GM19193 (cell line): ENCODE data around the gene IFI27L1.

Source experiments
- POLR2A ChIP-seq: IDR thresholded peaks from 4 replicates; pipeline ENCODE4 v1.6.1; 2011; ENCODE audit not compliant: insufficient read depth, insufficient read length; ENCODE audit errors: extremely low read depth

Gene IFI27L1

GRCh38 chr14:94043756-94044475 is 37.2 kb upstream of the IFI27L1 start:
- TF ChIP-seq POLR2A, result no peak

- TF ChIP-seq POLR2A, result no peak
Measured at GRCh38 chr14:94044476-94045091, 36.5 kb upstream of the IFI27L1 start.

GRCh38 chr14:94045101-94045500 is 36.0 kb upstream of the IFI27L1 start:
- TF ChIP-seq POLR2A, result no peak

GRCh38 chr14:94045563-94046345 is 35.4 kb upstream of the IFI27L1 start:
- no peak for TF ChIP-seq POLR2A

- TF ChIP-seq POLR2A, result no peak
Measured at GRCh38 chr14:94046696-94047250, 34.3 kb upstream of the IFI27L1 start.

GRCh38 chr14:94047581-94047980 is 33.5 kb upstream of the IFI27L1 start:
- no peak for TF ChIP-seq POLR2A

- TF ChIP-seq POLR2A, result no peak
Measured at GRCh38 chr14:94048691-94049624, 32.2 kb upstream of the IFI27L1 start.

GRCh38 chr14:94049625-94050023 is 31.5 kb upstream of the IFI27L1 start:
- no peak for TF ChIP-seq POLR2A

GRCh38 chr14:94050231-94050880 is 30.8 kb upstream of the IFI27L1 start:
- TF ChIP-seq POLR2A, result no peak

GRCh38 chr14:94051115-94051514 is 30.0 kb upstream of the IFI27L1 start:
- TF ChIP-seq POLR2A, result no peak

- TF ChIP-seq POLR2A, result no peak
Measured at GRCh38 chr14:94051779-94052178, 29.3 kb upstream of the IFI27L1 start.

GRCh38 chr14:94052199-94052598 is 28.9 kb upstream of the IFI27L1 start:
- no peak for TF ChIP-seq POLR2A

GRCh38 chr14:94052662-94053061 is 28.4 kb upstream of the IFI27L1 start:
- no peak for TF ChIP-seq POLR2A

- no peak for TF ChIP-seq POLR2A
Measured at GRCh38 chr14:94054401-94054800, 26.7 kb upstream of the IFI27L1 start.

GRCh38 chr14:94054936-94055335 is 26.2 kb upstream of the IFI27L1 start:
- TF ChIP-seq POLR2A, result no peak
